HepG2 (cell line): ENCODE data around the gene KCNJ6. TPM values are rescaled to one million over a fixed set of nuclear protein-coding genes. Genes with fewer than 3 reads are reported as not detected.

Source experiments
- ATAC-seq: fragments of 200-7000 bp; cut with Tn5 transposase; 3 replicates; pipeline ENCODE4 v1.9.1; 2020; ENCODE audit warnings: mild to moderate bottlenecking, moderate library complexity
- BruUV-seq: library from RNA; stranded (reverse); fragments of 400-500 nt; replicated peaks from 2 replicates; lab custom pipeline; 2021; lab: Mats Ljungman, UMichigan
- CTCF ChIA-PET: fragments of 300-600 bp; formaldehyde crosslinking; extraction: SDS; loops from one replicate; lab custom pipeline; 2021; ENCODE audit warnings: low total read pairs, inconsistent platforms, low intra/inter-chr PET ratio; lab: Yijun Ruan, JAX
- POLR2A ChIA-PET: fragments of 350-600 bp; sonication (Branson Sonifier 250); formaldehyde crosslinking; loops from one replicate; lab custom pipeline; 2020; ENCODE audit warnings: antibody characterized with exemption, inconsistent platforms; lab: Yijun Ruan, JAX
- DNase-seq: peaks from one replicate; pipeline ENCODE4 v3.0.0-alpha.2; 2015; ENCODE audit warnings: low spot score
- FAIRE-seq: peaks from 3 replicates; lab custom pipeline; 2011; peaks lifted over from hg19 to GRCh38; lab: Jason Lieb, UNC
- H2AFZ ChIP-seq: one replicate; pipeline ENCODE4 v1.6.1; 2011; ENCODE audit warnings: low read length, inconsistent platforms
- H3K27ac ChIP-seq: fragments of 300-600 bp; 3 replicates; pipeline ENCODE4 v1.8.0; 2011; ENCODE audit warnings: mixed run types, mild to moderate bottlenecking, mixed read lengths, low read length, inconsistent platforms; ENCODE audit not compliant: insufficient read depth; ENCODE audit errors: extremely low read length
- H3K27me3 ChIP-seq, 2 experiments: fragments of 200-600 bp in 1 of 2; 2 replicates in 1 of 2; 3 replicates in 1 of 2; pipeline versions ENCODE4 v1.6.0 to v1.8.0; 2011; ENCODE audit warnings: low read length in 2 of 2, mild to moderate bottlenecking in 2 of 2, moderate library complexity in 2 of 2, inconsistent platforms in 1 of 2; ENCODE audit not compliant: insufficient read depth in 2 of 2, control insufficient read depth in 1 of 2
- H3K36me3 ChIP-seq, 2 experiments: fragments of 200-600 bp in 1 of 2; replicated peaks in 1 of 2; 2 replicates in 1 of 2; 3 replicates in 1 of 2; pipeline versions ENCODE4 v1.5.1 to v1.8.0; 2011; ENCODE audit warnings: low read length in 2 of 2, inconsistent platforms in 1 of 2; ENCODE audit not compliant: insufficient read depth in 2 of 2, control insufficient read depth in 1 of 2
- H3K4me1 ChIP-seq: 2 replicates; pipeline ENCODE4 v1.5.1; 2012; ENCODE audit warnings: low read length, inconsistent platforms; ENCODE audit not compliant: insufficient read depth
- H3K4me2 ChIP-seq: 2 replicates; pipeline ENCODE4 v1.6.0; 2011; ENCODE audit warnings: low read depth, low read length, inconsistent platforms
- H3K4me3 ChIP-seq, 3 experiments: fragments of 200-600 bp in 1 of 3; sonication (generic), shearing (Covaris generic) in 1 of 3; replicated peaks in 1 of 3; 2 replicates each; pipeline ENCODE4 v1.5.1; 2011 to 2016; ENCODE audit warnings: low read length in 3 of 3, inconsistent platforms in 2 of 3, low read depth in 2 of 3, mild to moderate bottlenecking in 2 of 3, control low read depth in 1 of 3, mixed read lengths in 1 of 3; ENCODE audit not compliant: insufficient read depth in 1 of 3
- H3K79me2 ChIP-seq: one replicate; pipeline ENCODE4 v1.6.1; 2011; ENCODE audit warnings: low read length, inconsistent platforms; ENCODE audit not compliant: insufficient read depth
- H3K9ac ChIP-seq: 2 replicates; pipeline ENCODE4 v1.6.0; 2011; ENCODE audit warnings: mild to moderate bottlenecking, low read depth, low read length, inconsistent platforms; ENCODE audit not compliant: insufficient read depth
- H3K9me3 ChIP-seq: 2 replicates; pipeline ENCODE4 v1.5.1; 2012; ENCODE audit warnings: mild to moderate bottlenecking, low read length
- H4K20me1 ChIP-seq: 2 replicates; pipeline ENCODE4 v1.6.0; 2011; ENCODE audit warnings: inconsistent platforms, mild to moderate bottlenecking, low read length, moderate library complexity; ENCODE audit not compliant: insufficient read depth
- AKAP8 ChIP-seq: sonication (generic); formaldehyde crosslinking; IDR thresholded peaks from 2 replicates; pipeline ENCODE4 v1.5.1; 2020; ENCODE audit warnings: mild to moderate bottlenecking, missing genetic modification reagents
- CCDC6 ChIP-seq: sonication (generic); formaldehyde crosslinking; IDR thresholded peaks from 2 replicates; pipeline ENCODE4 v1.8.1; 2022; ENCODE audit warnings: mild to moderate bottlenecking, missing genetic modification reagents, moderate library complexity
- ELF3 ChIP-seq: IDR thresholded peaks from 2 replicates; pipeline ENCODE4 v1.6.1; 2016; ENCODE audit warnings: missing genetic modification reagents, missing compliant biosample characterization
- NFE2L2 ChIP-seq: fragments of 150-350 bp; IDR thresholded peaks from 2 replicates; pipeline ENCODE4 v1.6.1; 2014; ENCODE audit warnings: low read length
- SETDB1 ChIP-seq: sonication (generic); formaldehyde crosslinking; IDR thresholded peaks from 2 replicates; pipeline ENCODE4 v1.5.1; 2020; ENCODE audit warnings: missing genetic modification reagents, mild to moderate bottlenecking, borderline replicate concordance
- SMARCE1 ChIP-seq: fragments of 450-650 bp; IDR thresholded peaks from 2 replicates; pipeline ENCODE4 v1.6.1; 2017; ENCODE audit warnings: borderline replicate concordance
- TOE1 ChIP-seq: sonication (generic); formaldehyde crosslinking; IDR thresholded peaks from 2 replicates; pipeline ENCODE4 v1.4.0; 2020; ENCODE audit warnings: mild to moderate bottlenecking, missing genetic modification reagents
- ZNF263 ChIP-seq: sonication (generic); formaldehyde crosslinking; IDR thresholded peaks from 2 replicates; pipeline ENCODE4 v1.4.0; 2020; ENCODE audit warnings: missing genetic modification reagents
- ZNF3 ChIP-seq: IDR thresholded peaks from 2 replicates; pipeline ENCODE4 v1.7.0; 2017; ENCODE audit warnings: inconsistent platforms
- ZNF337 ChIP-seq: sonication (generic); formaldehyde crosslinking; IDR thresholded peaks from 2 replicates; pipeline ENCODE4 v1.5.1; 2020; ENCODE audit warnings: missing genetic modification reagents, low read depth, mild to moderate bottlenecking, borderline replicate concordance
- ZNF44 ChIP-seq: sonication (generic); formaldehyde crosslinking; IDR thresholded peaks from 2 replicates; pipeline ENCODE4 v1.5.1; 2020; ENCODE audit warnings: mild to moderate bottlenecking, missing genetic modification reagents
- ZNF484 ChIP-seq: sonication (generic); formaldehyde crosslinking; IDR thresholded peaks from 2 replicates; pipeline ENCODE4 v1.5.1; 2020; ENCODE audit warnings: mild to moderate bottlenecking, low read depth, missing genetic modification reagents, borderline replicate concordance
- ZNF639 ChIP-seq: conservative IDR thresholded peaks from 2 replicates; pipeline ENCODE4 v1.6.1; 2018; ENCODE audit warnings: missing genetic modification reagents
- ZNF777 ChIP-seq: sonication (generic); formaldehyde crosslinking; IDR thresholded peaks from 2 replicates; pipeline ENCODE4 v1.4.0; 2020; ENCODE audit warnings: missing genetic modification reagents
- ZXDC ChIP-seq: sonication (generic); formaldehyde crosslinking; IDR thresholded peaks from 2 replicates; pipeline ENCODE4 v1.5.0; 2020; ENCODE audit warnings: mild to moderate bottlenecking, missing genetic modification reagents
- whole genome bisulfite sequencing: methylation state at CpG from one replicate; pipeline ENCODE4 v1.1.6; 2017; ENCODE audit warnings: low lambda C conversion rate; 5-methylcytosine and 5-hydroxymethylcytosine counted together
- in situ Hi-C: cut with HindIII; loops from 2 replicates; pipeline ENCODE4 v1.10.0; 2017; ENCODE audit warnings: low pct_unique_long_range_greater_than_20kb; ENCODE audit not compliant: extremely low pct_ligation_motif_present
- intact Hi-C: fragments of 100-400 bp; cut with micrococcal nuclease; formaldehyde crosslinking; loops from one replicate; pipeline ENCODE4 v1.10.0; 2022; ENCODE audit not compliant: unreplicated experiment
- polyA plus RNA-seq, 8 experiments: library from polyadenylated mRNA; depleted of rRNA in 3 of 8; stranded (reverse) in 7 of 8; unstranded in 1 of 8; fragments of >200 nt; fragmentation: Illumina TruSeq in 4 of 8; extraction: Trizol in 4 of 8; gene quantifications; 2 replicates each; pipeline versions ENCODE4 v1.2.1 to v1.2.3, GENCODE V29; 2011 to 2016; ENCODE audit warnings: low read depth in 4 of 8, missing spikeins in 1 of 8, mixed read lengths in 1 of 8; ENCODE audit not compliant: insufficient read depth in 1 of 8
- total RNA-seq, 5 experiments: library from RNA; depleted of rRNA; stranded (reverse); fragments of >200 nt; fragmentation: Illumina TruSeq; extraction: Trizol; gene quantifications; 2 replicates each; pipeline ENCODE4 v1.2.3, GENCODE V29; 2016; ENCODE audit warnings: low read depth in 1 of 5
- TF ChIP-seq, protein P1 (sequence below): sonication (generic); formaldehyde crosslinking; IDR thresholded peaks from 2 replicates; pipeline ENCODE4 v1.4.0; 2020; ENCODE audit warnings: missing genetic modification reagents, borderline replicate concordance
- TF ChIP-seq, protein P2 (sequence below): IDR thresholded peaks from 2 replicates; pipeline ENCODE4 v1.6.1; 2016; ENCODE audit warnings: low read depth, control low read depth
- TF ChIP-seq, protein P3 (sequence below): sonication (generic); formaldehyde crosslinking; IDR thresholded peaks from 2 replicates; pipeline ENCODE4 v1.4.0; 2020; ENCODE audit warnings: missing genetic modification reagents

KCNJ6 gene
- total and polyA plus RNA-seq, 2 of the 13 experiments (the other 11 are each of a cell fraction or from before 2014, with no cell fraction given): not detected

DNA sequence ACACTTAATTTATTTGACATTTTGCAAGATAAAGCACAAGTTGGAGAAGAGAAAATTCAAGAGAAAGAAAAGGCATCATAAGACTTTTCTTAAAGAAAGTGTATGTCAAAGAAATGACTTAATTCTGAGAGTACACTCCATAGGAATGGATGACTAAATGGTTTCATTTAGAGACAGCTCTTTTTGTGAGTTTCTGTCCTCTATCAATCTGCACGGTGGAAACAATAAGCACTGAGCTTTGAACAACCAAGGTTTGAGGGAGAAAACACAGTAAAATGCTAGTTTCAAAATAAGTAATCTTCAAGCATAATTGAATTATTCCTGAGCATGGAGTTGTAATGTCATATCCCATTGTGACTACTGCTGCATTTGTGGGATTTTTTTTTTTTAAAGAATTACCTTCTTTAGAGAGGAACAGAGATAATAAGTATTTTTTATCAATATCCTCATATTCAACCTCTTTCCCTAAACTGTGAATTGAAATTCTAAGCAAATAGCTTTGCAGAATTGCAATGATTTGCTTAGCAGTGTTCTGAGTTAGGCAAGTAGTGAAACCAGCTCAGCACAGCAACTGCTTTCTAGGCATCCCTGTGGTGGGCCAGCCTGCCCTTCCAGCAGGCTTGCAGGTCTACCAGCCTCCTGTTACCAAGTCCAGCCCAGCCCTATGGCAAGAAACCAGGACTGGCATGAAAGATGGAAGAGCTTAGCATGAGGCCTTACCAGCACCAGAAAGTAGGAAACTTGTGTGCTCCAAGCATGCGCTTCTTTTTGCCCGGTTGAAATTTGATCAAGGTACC is 38.2 kb downstream of the KCNJ6 start:
- intact Hi-C loops (no loop called here), in situ Hi-C loops (no loop called here)
- no peak overlapping the region for H3K4me2 ChIP-seq
- BruUV-seq: no TSS peak
- no peak overlapping the region for H3K9ac ChIP-seq
- no peaks in the 10 kb centered on the region; a peak in 1 of 5 replicates for H3K27me3 ChIP-seq
- H2AFZ ChIP-seq: no peak overlapping the region
- H4K20me1 ChIP-seq: no peaks in the 10 kb centered on the region
- H3K4me1 ChIP-seq: no peaks in the 10 kb centered on the region
- FAIRE-seq: no peak
- POLR2A ChIA-PET: no interaction called here
- no peak for ATAC-seq
- no peak for DNase-seq
- H3K36me3 ChIP-seq: no peaks in the 10 kb centered on the region
- CTCF ChIA-PET: no interaction called here
- WGBS: 68% methylated on average over 3 of the region's 3 CpGs
- H3K9me3 ChIP-seq: no peaks in the 10 kb centered on the region
- TF ChIP-seq ZNF484 (CRISPR knock-in tag) (no peak), ZNF263 (no peak), SETDB1 (CRISPR knock-in tag) (no peak), ZNF44 (CRISPR knock-in tag) (no peak), ZNF639 (CRISPR knock-in tag) (no peak), ELF3 (CRISPR knock-in tag) (no peak), CCDC6 (CRISPR knock-in tag) (no peak), NFE2L2 (no peak), ZNF3 (no peak), TOE1 (CRISPR knock-in tag) (no peak), ZXDC (no peak), ZNF777 (CRISPR knock-in tag) (no peak), AKAP8 (no peak), ZNF337 (no peak), SMARCE1 (no peak)
- TF ChIP-seq, protein P1, sequence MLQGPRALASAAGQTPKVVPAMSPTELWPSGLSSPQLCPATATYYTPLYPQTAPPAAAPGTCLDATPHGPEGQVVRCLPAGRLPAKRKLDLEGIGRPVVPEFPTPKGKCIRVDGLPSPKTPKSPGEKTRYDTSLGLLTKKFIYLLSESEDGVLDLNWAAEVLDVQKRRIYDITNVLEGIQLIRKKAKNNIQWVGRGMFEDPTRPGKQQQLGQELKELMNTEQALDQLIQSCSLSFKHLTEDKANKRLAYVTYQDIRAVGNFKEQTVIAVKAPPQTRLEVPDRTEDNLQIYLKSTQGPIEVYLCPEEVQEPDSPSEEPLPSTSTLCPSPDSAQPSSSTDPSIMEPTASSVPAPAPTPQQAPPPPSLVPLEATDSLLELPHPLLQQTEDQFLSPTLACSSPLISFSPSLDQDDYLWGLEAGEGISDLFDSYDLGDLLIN (CRISPR knock-in tag): no peak
- TF ChIP-seq, protein P2, sequence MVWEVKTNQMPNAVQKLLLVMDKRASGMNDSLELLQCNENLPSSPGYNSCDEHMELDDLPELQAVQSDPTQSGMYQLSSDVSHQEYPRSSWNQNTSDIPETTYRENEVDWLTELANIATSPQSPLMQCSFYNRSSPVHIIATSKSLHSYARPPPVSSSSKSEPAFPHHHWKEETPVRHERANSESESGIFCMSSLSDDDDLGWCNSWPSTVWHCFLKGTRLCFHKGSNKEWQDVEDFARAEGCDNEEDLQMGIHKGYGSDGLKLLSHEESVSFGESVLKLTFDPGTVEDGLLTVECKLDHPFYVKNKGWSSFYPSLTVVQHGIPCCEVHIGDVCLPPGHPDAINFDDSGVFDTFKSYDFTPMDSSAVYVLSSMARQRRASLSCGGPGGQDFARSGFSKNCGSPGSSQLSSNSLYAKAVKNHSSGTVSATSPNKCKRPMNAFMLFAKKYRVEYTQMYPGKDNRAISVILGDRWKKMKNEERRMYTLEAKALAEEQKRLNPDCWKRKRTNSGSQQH (CRISPR knock-in tag): no peak
- TF ChIP-seq, protein P3, sequence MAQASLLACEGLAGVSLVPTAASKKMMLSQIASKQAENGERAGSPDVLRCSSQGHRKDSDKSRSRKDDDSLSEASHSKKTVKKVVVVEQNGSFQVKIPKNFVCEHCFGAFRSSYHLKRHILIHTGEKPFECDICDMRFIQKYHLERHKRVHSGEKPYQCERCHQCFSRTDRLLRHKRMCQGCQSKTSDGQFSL (CRISPR knock-in tag): no peak
- no peak overlapping the region for H3K4me3 ChIP-seq
- H3K27ac ChIP-seq: no peak overlapping the region
- H3K79me2 ChIP-seq: no peaks in the 10 kb centered on the region
